MG63 (cell line): ENCODE results near the gene DCANP1. TPM values are rescaled to one million over a fixed set of nuclear protein-coding genes. Genes with fewer than 3 reads are reported as not detected.

Experiments used
- DNase-seq: peaks from one replicate; pipeline ENCODE4 v3.0.0-alpha.2; 2020
- H3K27me3 ChIP-seq: fragments of 250-450 bp; sonication (Bioruptor Pico); 2 replicates; pipeline ENCODE4 v1.5.1; 2020; ENCODE audit warnings: mild to moderate bottlenecking, moderate library complexity
- H3K36me3 ChIP-seq: fragments of 250-450 bp; sonication (Bioruptor Pico); 2 replicates; pipeline ENCODE4 v1.5.1; 2020; ENCODE audit warnings: mild to moderate bottlenecking, moderate library complexity
- H3K4me3 ChIP-seq: fragments of 250-450 bp; sonication (Bioruptor Pico); 2 replicates; pipeline ENCODE4 v1.5.1; 2020; ENCODE audit warnings: mild to moderate bottlenecking, moderate library complexity
- H3K9me3 ChIP-seq: fragments of 250-450 bp; sonication (Bioruptor Pico); 2 replicates; pipeline ENCODE4 v1.5.1; 2020; ENCODE audit warnings: mild to moderate bottlenecking, moderate library complexity
- total RNA-seq: library from RNA; depleted of rRNA; stranded (reverse); fragments of >200 nt; shearing (Covaris generic); gene quantifications from 2 replicates; pipeline ENCODE4 v1.2.3, GENCODE V29; 2014; ENCODE audit warnings: low replicate concordance

DCANP1 gene
- total RNA-seq, 1 experiment from 2014 or later: not detected

GRCh38 chr5:135439231-135440205 is 7.6 kb downstream of the DCANP1 start:
- Histone ChIP-seq H3K4me3 (no peak overlapping the region), H3K9me3 (no peaks in the 10 kb centered on the region), H3K36me3 (no peaks in the 10 kb centered on the region), H3K27me3 (no peaks in the 10 kb centered on the region)
- DNase-seq: peak; percentile 33

GRCh38 chr5:135438636-135439221 is 8.4 kb downstream of the DCANP1 start:
- Histone ChIP-seq H3K27me3 (no peaks in the 10 kb centered on the region), H3K36me3 (no peaks in the 10 kb centered on the region), H3K4me3 (no peak overlapping the region), H3K9me3 (no peaks in the 10 kb centered on the region)
- no peak for DNase-seq

- no peaks in the 10 kb centered on the region for H3K9me3 ChIP-seq
- DNase-seq: peak; percentile 98
- no peaks in the 10 kb centered on the region for H3K27me3 ChIP-seq
- no peaks in the 10 kb centered on the region for H3K36me3 ChIP-seq
- no peak overlapping the region for H3K4me3 ChIP-seq
Observed at GRCh38 chr5:135437796-135438560, 9.2 kb downstream of the DCANP1 start.

GRCh38 chr5:135437422-135437795 is 9.7 kb downstream of the DCANP1 start:
- H3K27me3 ChIP-seq: no peaks in the 10 kb centered on the region
- no peaks in the 10 kb centered on the region for H3K36me3 ChIP-seq
- no peaks in the 10 kb centered on the region for H3K9me3 ChIP-seq
- no peak for DNase-seq
- H3K4me3 ChIP-seq: no peak overlapping the region

- DNase-seq: no peak
- Histone ChIP-seq H3K9me3 (no peaks in the 10 kb centered on the region), H3K4me3 (no peak overlapping the region), H3K27me3 (no peaks in the 10 kb centered on the region), H3K36me3 (no peaks in the 10 kb centered on the region)
Observed at GRCh38 chr5:135436951-135437418, 10.2 kb downstream of the DCANP1 start.

GRCh38 chr5:135435467-135436330 is 11.4 kb downstream of the DCANP1 start:
- Histone ChIP-seq H3K4me3 (no peak overlapping the region), H3K36me3 (no peaks in the 10 kb centered on the region), H3K27me3 (no peaks in the 10 kb centered on the region), H3K9me3 (no peaks in the 10 kb centered on the region)
- DNase-seq: no peak

- H3K36me3 ChIP-seq: no peaks in the 10 kb centered on the region
- peak; percentile 46 for DNase-seq
- H3K27me3 ChIP-seq: no peaks in the 10 kb centered on the region
- H3K4me3 ChIP-seq: no peak overlapping the region
- no peaks in the 10 kb centered on the region for H3K9me3 ChIP-seq
Observed at GRCh38 chr5:135434591-135435466, 12.3 kb downstream of the DCANP1 start.

GRCh38 chr5:135433681-135434426 is 13.3 kb downstream of the DCANP1 start:
- Histone ChIP-seq H3K9me3 (no peaks in the 10 kb centered on the region), H3K4me3 (no peak overlapping the region), H3K27me3 (no peaks in the 10 kb centered on the region), H3K36me3 (no peaks in the 10 kb centered on the region)
- no peak for DNase-seq

GRCh38 chr5:135432113-135432512 is 15.0 kb downstream of the DCANP1 start:
- no peaks in the 10 kb centered on the region for H3K27me3 ChIP-seq
- DNase-seq: no peak
- no peak overlapping the region for H3K4me3 ChIP-seq
- peaks cover 4% of the 10 kb centered on the region; the same call in 1 of the 2 replicates for H3K9me3 ChIP-seq
- no peaks in the 10 kb centered on the region for H3K36me3 ChIP-seq

GRCh38 chr5:135430135-135430437 is 17.1 kb downstream of the DCANP1 start:
- DNase-seq: no peak
- Histone ChIP-seq H3K9me3 (peaks cover 4% of the 10 kb centered on the region; the same call in 1 of the 2 replicates), H3K4me3 (no peak overlapping the region), H3K36me3 (no peaks in the 10 kb centered on the region), H3K27me3 (no peaks in the 10 kb centered on the region)

GRCh38 chr5:135429301-135430134 is 17.6 kb downstream of the DCANP1 start:
- Histone ChIP-seq H3K9me3 (peaks cover 4% of the 10 kb centered on the region; the same call in 1 of the 2 replicates), H3K27me3 (no peaks in the 10 kb centered on the region), H3K36me3 (no peaks in the 10 kb centered on the region), H3K4me3 (no peak overlapping the region)
- DNase-seq: peak; percentile 56

GRCh38 chr5:135428586-135428985 is 18.6 kb downstream of the DCANP1 start:
- no peaks in the 10 kb centered on the region for H3K36me3 ChIP-seq
- no peaks in the 10 kb centered on the region for H3K27me3 ChIP-seq
- DNase-seq: no peak
- H3K9me3 ChIP-seq: peaks cover 4% of the 10 kb centered on the region; the same call in 1 of the 2 replicates
- no peak overlapping the region for H3K4me3 ChIP-seq

GRCh38 chr5:135426102-135427082 is 20.8 kb downstream of the DCANP1 start:
- Histone ChIP-seq H3K9me3 (peaks cover 4% of the 10 kb centered on the region; the same call in 1 of the 2 replicates), H3K27me3 (peaks cover 4% of the 10 kb centered on the region; the same call in 1 of the 2 replicates), H3K4me3 (no peak overlapping the region), H3K36me3 (no peaks in the 10 kb centered on the region)
- DNase-seq: peak; percentile 32
